MCF 10A (cell line): ENCODE results near the gene FAHD2B. TPM values are rescaled to one million over a fixed set of nuclear protein-coding genes. Genes with fewer than 3 reads are reported as not detected.
"Not testable (repeated sequence)": the region's sequence is repeated elsewhere in the genome, so short reads cannot be mapped to it uniquely, and the experiment has no call there.

Experiments used
- BruUV-seq: library from RNA; stranded (reverse); fragments of 400-500 nt; replicated peaks from 2 replicates; lab custom pipeline; 2021; lab: Mats Ljungman, UMichigan
- CTCF ChIA-PET: fragments of 300-600 bp; sonication (Branson Sonifier 250); formaldehyde crosslinking; extraction: SDS; loops from one replicate; lab custom pipeline; 2021; ENCODE audit warnings: antibody characterized with exemption, inconsistent platforms; lab: Yijun Ruan, JAX
- POLR2A ChIA-PET: fragments of 300-600, 350-650 bp; sonication (Branson Sonifier 250); formaldehyde crosslinking; extraction: SDS; loops from one replicate; lab custom pipeline; 2020; ENCODE audit warnings: antibody characterized with exemption, inconsistent platforms; lab: Yijun Ruan, JAX
- DNase-seq: peaks from one replicate; pipeline ENCODE4 v3.0.0-alpha.2; 2018; ENCODE audit not compliant: unreplicated experiment
- H3K27ac Mint-ChIP-seq: one replicate; pipeline ENCODE4 v1.8.0; 2022; ENCODE audit warnings: mild to moderate bottlenecking, low read depth, mixed read lengths; ENCODE audit not compliant: unreplicated experiment
- H3K27me3 Mint-ChIP-seq: one replicate; pipeline ENCODE4 v1.8.0; 2022; ENCODE audit warnings: mixed read lengths; ENCODE audit not compliant: insufficient read depth, unreplicated experiment
- H3K36me3 Mint-ChIP-seq: one replicate; pipeline ENCODE4 v1.8.0; 2022; ENCODE audit warnings: mild to moderate bottlenecking, moderate library complexity, mixed read lengths; ENCODE audit not compliant: insufficient read depth, unreplicated experiment
- H3K4me1 Mint-ChIP-seq: one replicate; pipeline ENCODE4 v1.8.0; 2022; ENCODE audit warnings: mixed read lengths; ENCODE audit not compliant: insufficient read depth, unreplicated experiment
- H3K4me3 Mint-ChIP-seq: one replicate; pipeline ENCODE4 v1.8.0; 2022; ENCODE audit warnings: mild to moderate bottlenecking, moderate library complexity, mixed read lengths; ENCODE audit not compliant: unreplicated experiment
- H3K9me3 Mint-ChIP-seq: one replicate; pipeline ENCODE4 v1.8.0; 2022; ENCODE audit warnings: mixed read lengths; ENCODE audit not compliant: unreplicated experiment
- intact Hi-C: fragments of 100-400 bp; cut with micrococcal nuclease; formaldehyde crosslinking; loops from 2 replicates; pipeline ENCODE4 v1.14.1; 2022
- total RNA-seq: library from RNA; stranded (reverse); gene quantifications from 2 replicates; pipeline ENCODE4 v1.2.3, GENCODE V29; 2022
- TF ChIP-seq, protein P1 (sequence below): fragments of 200-600 bp; IDR thresholded peaks from one replicate; pipeline ENCODE4 v1.8.0; 2022; ENCODE audit warnings: antibody characterized with exemption, mild to moderate bottlenecking; ENCODE audit not compliant: unreplicated experiment

The FAHD2B gene
- total RNA-seq, 1 experiment from 2014 or later: 12.1 TPM

- H3K27ac Mint-ChIP-seq: peak overlapping the region; percentile 90
- not testable (repeated sequence) for H3K9me3 Mint-ChIP-seq, H3K36me3 Mint-ChIP-seq, H3K4me1 Mint-ChIP-seq, BruUV-seq
- DNase-seq: peak; percentile 46
- H3K27me3 Mint-ChIP-seq: peaks cover 35% of the 10 kb centered on the region
- ChIA-PET POLR2A (interaction anchor here (0.8 to 2.5 kb wide), 5 partner anchors 101 to 852 kb away, joined by 3 to 39 read pairs (median 10); partner anchors contain the start of genes ANKRD39 and CNNM3), CTCF (interaction anchor here (0.6 to 3.8 kb wide), 22 partner anchors 9 to 857 kb away, joined by 3 to 25 read pairs (median 3); partner anchors contain the start of gene ANKRD39)
- TF ChIP-seq, protein P1, sequence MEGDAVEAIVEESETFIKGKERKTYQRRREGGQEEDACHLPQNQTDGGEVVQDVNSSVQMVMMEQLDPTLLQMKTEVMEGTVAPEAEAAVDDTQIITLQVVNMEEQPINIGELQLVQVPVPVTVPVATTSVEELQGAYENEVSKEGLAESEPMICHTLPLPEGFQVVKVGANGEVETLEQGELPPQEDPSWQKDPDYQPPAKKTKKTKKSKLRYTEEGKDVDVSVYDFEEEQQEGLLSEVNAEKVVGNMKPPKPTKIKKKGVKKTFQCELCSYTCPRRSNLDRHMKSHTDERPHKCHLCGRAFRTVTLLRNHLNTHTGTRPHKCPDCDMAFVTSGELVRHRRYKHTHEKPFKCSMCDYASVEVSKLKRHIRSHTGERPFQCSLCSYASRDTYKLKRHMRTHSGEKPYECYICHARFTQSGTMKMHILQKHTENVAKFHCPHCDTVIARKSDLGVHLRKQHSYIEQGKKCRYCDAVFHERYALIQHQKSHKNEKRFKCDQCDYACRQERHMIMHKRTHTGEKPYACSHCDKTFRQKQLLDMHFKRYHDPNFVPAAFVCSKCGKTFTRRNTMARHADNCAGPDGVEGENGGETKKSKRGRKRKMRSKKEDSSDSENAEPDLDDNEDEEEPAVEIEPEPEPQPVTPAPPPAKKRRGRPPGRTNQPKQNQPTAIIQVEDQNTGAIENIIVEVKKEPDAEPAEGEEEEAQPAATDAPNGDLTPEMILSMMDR: peak; percentile 79
- intact Hi-C loops: loop anchor here (1.0 to 2.0 kb wide), 2 partner anchors 100 to 254 kb away; partner anchors contain the start of gene ANKRD39
- H3K4me3 Mint-ChIP-seq: peak overlapping the region; percentile 90
Observed at GRCh38 chr2:97112320-97113049, 17.8 kb upstream of the FAHD2B start.

DNA sequence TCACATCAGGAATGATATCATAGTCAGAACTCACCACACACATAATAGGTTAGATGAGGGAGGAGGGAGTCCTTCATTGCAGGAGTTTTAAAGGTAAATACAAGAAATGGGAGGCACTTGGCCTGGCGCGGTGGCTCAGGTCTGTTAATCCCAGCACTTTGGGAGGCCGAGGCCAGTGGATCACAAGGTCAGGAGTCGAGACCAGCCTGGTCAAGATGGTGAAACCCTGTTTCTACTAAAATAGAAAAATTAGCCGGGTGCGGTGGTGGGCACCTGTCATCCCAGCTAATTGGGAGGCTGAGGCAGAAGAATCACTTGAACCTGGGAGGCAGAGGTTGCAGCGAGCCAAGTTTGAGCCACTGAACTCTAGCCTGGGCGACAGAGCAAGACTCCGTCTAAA lies 16.6 kb upstream of the FAHD2B start:
- DNase-seq, H3K4me1 Mint-ChIP-seq, H3K36me3 Mint-ChIP-seq, H3K9me3 Mint-ChIP-seq, BruUV-seq, POLR2A ChIA-PET, intact Hi-C loops, H3K27ac Mint-ChIP-seq, H3K4me3 Mint-ChIP-seq: not testable (repeated sequence)
- CTCF ChIA-PET: interaction anchor here (1.1 to 3.8 kb wide), 8 partner anchors 8 to 353 kb away, joined by 3 to 25 read pairs (median 4); partner anchors contain the start of gene ANKRD39
- peaks cover 35% of the 10 kb centered on the region for H3K27me3 Mint-ChIP-seq

- H3K4me1 Mint-ChIP-seq, intact Hi-C loops, POLR2A ChIA-PET, BruUV-seq, DNase-seq, CTCF ChIA-PET, H3K9me3 Mint-ChIP-seq, H3K36me3 Mint-ChIP-seq, H3K4me3 Mint-ChIP-seq, H3K27ac Mint-ChIP-seq: not testable (repeated sequence)
- peaks cover 67% of the 10 kb centered on the region for H3K27me3 Mint-ChIP-seq
Observed at GRCh38 chr2:97106878-97107277, 12.2 kb upstream of the FAHD2B start.

DNA sequence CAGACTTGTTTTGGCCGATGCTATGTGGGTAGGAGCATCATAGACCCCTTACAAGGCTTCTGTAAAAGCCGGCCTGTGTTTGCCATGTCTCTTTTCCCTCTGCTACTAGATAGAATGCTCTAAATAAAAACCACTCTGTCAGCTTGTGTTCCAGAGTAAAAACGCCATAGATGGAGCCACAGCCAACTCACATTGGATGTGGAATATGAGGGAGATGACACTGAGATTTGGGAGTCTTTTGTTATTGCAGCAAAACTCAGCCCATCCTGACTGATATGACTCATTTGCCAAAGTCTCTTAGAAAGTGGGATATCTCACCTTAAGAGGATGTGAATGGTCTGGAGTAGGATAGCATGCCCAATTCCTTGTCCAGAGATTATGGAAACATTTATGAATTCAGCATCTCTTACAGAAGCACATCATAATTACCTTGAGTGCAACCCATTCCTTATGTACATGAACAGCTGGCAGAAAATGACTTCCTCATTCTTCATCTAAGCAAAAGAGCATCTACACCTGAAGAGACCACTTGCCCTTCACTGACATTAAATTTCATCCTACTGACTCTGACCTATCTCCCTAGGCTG lies 4.2 kb upstream of the FAHD2B start:
- intact Hi-C loops, H3K9me3 Mint-ChIP-seq, H3K36me3 Mint-ChIP-seq, CTCF ChIA-PET, DNase-seq, H3K4me1 Mint-ChIP-seq, POLR2A ChIA-PET, H3K4me3 Mint-ChIP-seq, H3K27ac Mint-ChIP-seq, BruUV-seq: not testable (repeated sequence)
- H3K27me3 Mint-ChIP-seq: peaks cover 38% of the 10 kb centered on the region

GRCh38 chr2:97095661-97096060 lies 979 bp upstream of the FAHD2B start:
- intact Hi-C loops: no loop called here
- no peaks in the 10 kb centered on the region for H3K4me1 Mint-ChIP-seq
- no peak overlapping the region for H3K4me3 Mint-ChIP-seq
- TF ChIP-seq, protein P1: no peak
- ChIA-PET POLR2A (no interaction called here), CTCF (interaction anchor here (2.4 kb wide), 1 partner anchor 17 kb away, joined by 9 read pairs; the partner anchor contains the start of gene ANKRD36)
- no peak for DNase-seq
- no peaks in the 10 kb centered on the region for H3K36me3 Mint-ChIP-seq
- no peaks in the 10 kb centered on the region for H3K9me3 Mint-ChIP-seq
- no peak overlapping the region for H3K27ac Mint-ChIP-seq
- H3K27me3 Mint-ChIP-seq: peaks cover 13% of the 10 kb centered on the region
- BruUV-seq: no TSS peak

- H3K27ac Mint-ChIP-seq, H3K9me3 Mint-ChIP-seq, H3K4me1 Mint-ChIP-seq, CTCF ChIA-PET, BruUV-seq, POLR2A ChIA-PET, H3K36me3 Mint-ChIP-seq, intact Hi-C loops, DNase-seq, H3K4me3 Mint-ChIP-seq, H3K27me3 Mint-ChIP-seq: not testable (repeated sequence)
Observed at GRCh38 chr2:97093983-97094771, 505 bp downstream of the FAHD2B start.

DNA sequence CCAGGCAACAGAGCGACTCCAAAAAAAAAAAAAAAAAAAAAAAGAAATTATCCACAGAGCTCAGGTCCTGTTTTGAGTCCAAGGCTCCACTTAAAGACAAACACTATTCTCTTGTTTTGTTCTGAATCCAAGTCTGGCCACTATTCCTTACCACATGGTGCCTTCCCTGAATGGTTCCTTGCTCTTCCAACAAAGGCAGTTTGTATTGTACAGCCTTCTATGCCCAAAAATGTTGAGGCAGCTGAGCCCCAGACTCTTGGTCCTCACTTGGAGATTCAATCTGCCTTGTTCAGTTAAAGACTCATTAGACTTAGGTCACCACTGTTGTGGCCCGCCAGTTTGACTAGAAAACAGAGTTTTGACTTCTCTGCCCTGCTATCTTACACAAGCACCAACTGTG lies 1.7 kb downstream of the FAHD2B start:
- H3K27ac Mint-ChIP-seq, intact Hi-C loops, H3K4me1 Mint-ChIP-seq, BruUV-seq, H3K4me3 Mint-ChIP-seq, H3K27me3 Mint-ChIP-seq, H3K36me3 Mint-ChIP-seq, H3K9me3 Mint-ChIP-seq, DNase-seq, POLR2A ChIA-PET: not testable (repeated sequence)
- CTCF ChIA-PET: interaction anchor here (0.7 kb wide), 1 partner anchor 235 kb away, joined by 3 read pairs; the partner anchor contains the start of gene ANKRD39
